T-helper 22 cell (primary cell): ENCODE results near the gene ROPN1L.
"Not testable (repeated sequence)": the region's sequence is repeated elsewhere in the genome, so short reads cannot be mapped to it uniquely, and the experiment has no call there.

Experiments used
- DNase-seq: peaks from one replicate; pipeline ENCODE4 v3.0.0-alpha.2; 2020; ENCODE audit warnings: low read depth

Gene ROPN1L

DNA sequence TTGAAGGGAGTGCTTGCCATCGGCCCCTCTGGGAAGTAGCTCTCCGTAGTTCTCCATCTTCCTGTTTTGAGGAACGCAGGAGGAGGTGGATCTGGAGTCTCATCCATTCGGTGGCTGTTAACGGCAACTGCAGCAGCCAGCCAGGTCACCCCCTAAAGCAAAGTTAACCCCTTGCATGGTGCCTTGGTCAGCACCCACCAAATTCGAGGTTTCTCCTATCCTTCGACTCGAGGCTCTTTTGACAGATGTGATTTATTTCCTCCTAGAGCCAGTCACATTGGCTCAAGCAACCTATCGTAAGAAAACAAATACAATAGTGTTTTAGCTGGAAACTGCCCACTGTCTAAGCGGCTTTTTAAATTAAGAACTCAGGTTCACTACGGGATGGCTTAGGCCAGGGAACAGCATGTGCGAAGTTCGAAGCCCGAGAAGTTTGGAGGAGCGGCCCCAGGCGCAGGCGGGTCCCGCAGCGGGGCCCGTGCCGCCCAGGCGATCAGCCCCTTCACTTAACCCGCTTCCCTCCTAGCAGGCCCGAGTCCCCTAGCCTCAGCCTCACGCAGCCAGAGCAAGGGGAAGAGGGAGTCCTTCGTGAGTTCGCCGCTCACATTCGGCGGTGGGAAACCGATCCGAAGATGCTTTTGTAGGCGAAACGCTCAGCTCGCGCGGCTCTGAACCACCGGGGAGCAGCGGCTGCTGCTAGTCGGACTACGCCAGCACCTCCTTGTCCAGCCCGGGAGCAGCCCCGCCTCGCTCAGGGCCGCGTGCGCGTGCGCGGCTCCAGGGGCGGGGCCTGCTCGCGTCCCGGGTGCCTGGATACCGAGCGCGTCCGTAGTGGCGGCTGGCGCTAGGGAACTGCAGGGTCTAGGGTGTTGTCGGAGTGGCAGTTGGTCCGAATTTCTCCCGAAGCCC is at the start of gene ROPN1L:
Gene ROPN1L, plus strand, starts transcription at position 797 of the 909 bp plus-strand sequence. CDS start 289 bp downstream, outside the sequence.
- DNase-seq: peak; percentile 63

DNA sequence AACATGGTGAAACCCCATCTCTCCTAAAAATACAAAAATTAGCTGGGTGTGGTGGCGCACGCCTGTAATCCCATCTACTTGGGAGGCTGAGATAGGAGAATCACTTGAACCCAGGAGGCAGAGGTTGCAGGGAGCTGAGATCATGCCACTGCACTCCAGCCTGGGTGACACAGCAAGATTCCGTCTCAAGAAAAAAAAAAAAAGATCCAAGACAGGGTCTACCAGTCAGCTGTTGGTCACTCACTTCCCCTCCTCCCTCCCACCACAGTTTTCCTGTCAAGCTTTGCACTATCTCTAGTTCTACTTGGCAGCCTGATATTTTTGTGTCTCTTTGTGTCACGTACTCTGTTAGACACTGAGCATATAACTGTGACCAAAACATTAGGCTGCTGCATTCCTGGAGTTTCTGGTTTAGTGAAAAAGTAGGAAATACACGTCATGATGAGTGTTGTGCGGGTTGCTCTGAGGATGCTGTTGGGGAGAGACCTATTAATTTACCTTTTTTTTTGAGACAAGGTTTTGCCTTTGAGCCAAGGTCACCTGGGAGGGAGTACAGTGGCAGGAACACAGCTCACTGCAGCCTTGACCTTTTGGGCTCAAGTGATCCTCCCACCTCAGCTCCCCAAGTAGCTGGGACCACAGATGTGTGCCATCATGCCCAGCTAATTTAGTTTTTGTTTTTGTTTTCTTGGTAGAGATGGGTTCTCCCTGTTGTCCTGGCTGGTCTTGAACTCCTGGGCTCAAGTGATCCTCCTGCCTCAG is 48.9 kb upstream of the ROPN1L start:
- DNase-seq: not testable (repeated sequence)

DNA sequence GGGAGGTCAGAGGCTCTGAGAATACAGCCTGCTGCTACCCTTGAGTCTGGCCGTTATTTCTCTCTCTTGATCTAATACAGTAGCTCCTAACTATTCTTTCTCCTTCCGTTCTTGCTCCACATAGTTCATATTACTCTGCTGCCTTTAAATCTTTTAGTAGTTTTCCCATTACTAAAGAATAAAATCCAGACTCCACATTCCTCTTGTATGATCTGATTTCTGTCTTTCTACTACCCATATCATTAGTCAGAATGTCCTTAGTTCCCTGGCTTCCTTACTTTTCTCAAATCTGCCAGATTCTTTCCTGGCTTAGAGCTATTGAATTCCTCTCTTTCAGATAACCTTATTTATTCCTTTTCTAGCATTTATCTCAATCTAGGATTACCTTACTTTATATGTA is 48.2 kb upstream of the ROPN1L start:
- no peak for DNase-seq

DNA sequence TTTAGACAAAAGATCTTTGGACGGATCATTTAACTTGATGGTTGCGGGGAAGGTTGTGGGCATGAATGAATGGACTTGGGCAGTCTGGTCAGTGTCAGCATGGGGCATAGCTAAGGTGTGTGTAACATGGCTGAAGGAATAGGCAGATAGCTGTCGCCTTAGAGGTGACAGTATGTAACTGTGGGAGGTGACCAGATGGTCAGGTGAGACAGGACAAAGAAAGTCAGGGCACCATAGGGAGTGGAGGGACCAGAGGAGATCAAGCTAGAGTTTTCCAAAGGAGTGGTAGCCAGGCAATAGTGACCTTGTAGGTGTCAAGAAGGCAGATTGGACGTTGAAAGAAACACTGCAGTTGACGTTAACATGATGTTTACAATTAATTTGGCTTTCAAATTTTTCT is 45.1 kb upstream of the ROPN1L start:
- DNase-seq: no peak

DNA sequence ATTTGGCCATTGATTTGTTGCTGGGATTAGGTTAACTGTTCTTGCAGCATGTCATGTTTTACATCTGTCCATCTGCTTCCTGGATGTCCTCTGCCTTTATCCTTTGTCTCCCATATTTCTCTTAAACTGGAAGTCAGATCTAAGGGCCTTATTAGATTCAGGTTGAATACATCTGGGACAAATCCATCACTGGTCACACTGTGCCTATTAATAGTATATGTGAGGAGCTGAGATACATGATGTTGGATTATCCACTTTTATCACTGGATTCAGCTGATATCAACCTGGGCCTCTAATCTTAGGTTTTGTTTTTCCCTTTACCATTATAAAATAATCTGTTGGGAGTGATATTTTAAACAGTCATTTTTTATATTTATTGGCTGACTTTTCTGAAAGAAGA is 41.8 kb upstream of the ROPN1L start:
- no peak for DNase-seq

DNA sequence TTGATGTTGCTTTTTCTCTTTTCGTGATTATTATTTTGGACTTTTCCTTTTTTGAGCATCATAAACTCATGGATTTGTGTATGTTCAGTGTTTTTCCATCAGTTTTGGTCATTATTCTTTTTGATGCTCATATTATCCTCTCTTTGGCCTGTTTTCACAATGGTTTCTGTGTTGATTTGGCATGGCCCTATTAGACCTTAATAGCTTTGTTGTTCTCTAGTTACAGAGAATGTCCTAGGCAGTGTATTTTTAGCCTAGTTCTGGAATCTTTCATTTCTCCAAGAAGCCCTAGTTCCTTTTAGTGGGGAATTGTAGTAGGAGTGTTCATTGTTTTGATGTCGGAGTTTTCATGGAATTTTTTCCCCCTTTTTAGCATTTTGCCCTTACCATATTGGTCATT is 41.3 kb upstream of the ROPN1L start:
- no peak for DNase-seq

DNA sequence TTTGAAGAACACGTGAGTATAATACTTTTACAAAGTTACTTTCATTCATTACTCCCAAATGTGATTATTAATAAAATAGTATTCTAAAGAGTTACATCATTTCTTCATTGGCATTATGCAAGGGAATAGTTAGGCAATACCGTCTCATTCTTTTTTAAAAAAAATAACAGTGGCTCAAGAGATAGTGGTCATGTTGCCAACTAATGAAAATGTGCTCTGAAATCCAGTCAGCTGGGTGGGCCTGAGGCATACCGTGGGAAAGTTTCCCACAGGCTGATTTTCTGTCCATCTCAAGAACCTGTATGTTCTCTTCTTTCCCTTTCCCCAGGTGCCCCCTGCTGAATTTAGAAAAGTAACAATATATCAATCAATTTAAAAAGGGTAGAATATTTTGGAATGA is 40.8 kb upstream of the ROPN1L start:
- DNase-seq: no peak

DNA sequence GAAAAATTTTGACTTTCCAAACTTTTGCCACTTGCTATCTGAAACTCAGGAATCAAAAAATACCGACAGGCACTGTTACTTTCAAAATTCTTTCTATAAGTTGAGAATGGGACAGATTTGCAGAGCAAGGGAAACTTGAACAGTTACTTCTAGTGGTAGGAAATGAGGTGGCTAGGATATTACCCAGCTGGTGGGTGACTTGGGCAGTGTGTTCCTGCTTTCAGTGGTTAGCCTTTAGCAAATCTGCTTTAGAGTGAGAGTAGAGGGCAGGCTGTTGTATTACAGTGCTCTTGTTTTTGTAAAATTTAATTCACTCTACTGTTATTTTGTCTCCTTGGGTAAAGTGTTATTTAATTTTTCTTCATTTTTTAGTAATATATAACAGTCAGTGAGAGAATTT is 40.2 kb upstream of the ROPN1L start:
- no peak for DNase-seq

DNA sequence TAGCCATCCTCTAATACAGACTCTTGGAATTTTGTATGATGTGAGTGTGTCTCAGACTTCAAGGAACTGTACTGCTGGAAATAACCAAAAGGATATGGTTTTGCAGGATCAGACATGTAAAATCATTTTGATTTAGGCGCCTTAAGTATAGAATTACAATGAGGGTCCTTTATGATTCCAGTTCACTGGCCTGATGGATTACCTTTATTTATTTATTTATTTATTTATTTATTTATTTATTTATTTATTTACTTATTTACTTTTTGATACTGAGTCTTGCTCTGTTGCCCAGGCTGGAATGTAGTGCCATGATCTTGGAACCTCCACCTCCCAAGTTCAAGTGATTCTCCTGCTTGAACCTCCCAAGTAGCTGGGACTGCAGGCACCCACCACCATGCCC is 37.9 kb upstream of the ROPN1L start:
- no peak for DNase-seq

DNA sequence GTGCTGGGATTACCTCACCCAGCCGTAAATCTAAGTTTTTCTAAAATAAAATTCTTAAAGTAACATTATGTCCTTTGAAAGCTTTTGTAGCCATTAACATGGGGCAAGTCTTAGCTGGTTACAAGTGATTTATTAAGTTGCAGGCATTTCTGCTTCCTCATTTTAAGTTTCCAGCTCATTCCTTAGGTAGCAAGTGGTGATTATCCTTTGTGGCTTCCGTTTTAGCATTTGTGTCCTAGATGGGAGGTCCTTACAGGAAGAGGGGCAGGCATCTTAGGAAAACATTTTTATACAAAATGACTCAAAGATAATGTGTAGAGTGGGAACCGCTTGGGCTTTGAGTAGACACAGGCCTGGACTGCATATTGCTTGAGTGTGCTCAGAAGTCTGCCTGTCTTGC is 35.0 kb upstream of the ROPN1L start:
- DNase-seq: no peak

DNA sequence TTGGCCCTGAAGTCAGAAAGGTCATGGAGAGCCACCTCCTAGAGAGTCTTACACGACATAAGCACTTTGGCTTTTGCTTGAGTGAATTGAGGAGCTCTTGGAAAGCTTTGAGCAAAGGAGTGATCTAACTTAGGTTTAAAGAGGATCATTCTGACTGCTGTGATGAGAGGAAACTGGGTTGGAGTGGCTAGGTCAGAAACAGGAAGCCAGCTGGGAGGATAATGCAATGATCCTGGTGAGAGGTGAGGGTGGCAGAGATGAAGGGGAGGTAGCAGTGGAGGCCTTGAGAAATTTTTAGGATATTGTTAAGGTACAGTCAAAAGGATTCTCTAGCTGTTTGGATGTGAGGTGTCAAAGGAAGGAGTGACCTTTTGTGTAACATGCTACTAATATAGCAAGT is 32.2 kb upstream of the ROPN1L start:
- DNase-seq: no peak

DNA sequence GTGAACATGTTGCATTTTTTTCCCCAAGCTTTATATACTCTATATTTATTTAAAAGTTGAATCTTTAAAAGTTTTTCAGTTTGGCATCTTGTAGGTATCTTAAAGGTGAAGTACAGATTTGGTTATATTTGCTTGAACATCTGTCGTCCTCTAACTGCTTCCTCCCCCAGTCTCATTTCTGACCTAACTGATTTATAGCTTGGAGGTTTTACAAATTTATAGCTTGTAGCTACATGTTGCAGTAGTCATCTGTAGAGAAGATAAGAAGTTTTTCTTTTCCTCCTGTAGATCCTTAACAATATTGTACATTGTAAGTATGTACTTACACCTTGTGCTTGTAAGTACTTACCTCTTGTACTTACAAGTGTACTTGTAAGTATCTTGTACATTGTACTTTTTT is 31.0 kb upstream of the ROPN1L start:
- DNase-seq: no peak

DNA sequence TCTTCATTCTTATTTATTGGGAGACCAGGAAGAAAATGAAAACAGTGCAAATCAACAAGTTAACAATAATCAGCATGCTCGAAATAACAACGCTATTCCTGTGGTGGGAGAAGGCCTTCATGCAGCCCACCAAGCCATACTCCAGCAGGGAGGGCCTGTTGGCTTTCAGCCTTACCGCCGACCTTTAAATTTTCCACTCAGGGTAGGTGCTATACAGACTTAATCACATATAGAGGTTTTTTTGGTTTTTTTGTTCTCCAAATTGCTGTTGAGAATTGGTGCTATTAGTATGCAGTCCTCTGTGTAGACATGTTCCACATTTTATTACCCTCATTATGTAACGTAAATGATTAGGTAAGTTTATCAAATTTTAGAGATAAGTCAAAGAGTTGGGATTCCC is 30.3 kb upstream of the ROPN1L start:
- no peak for DNase-seq

DNA sequence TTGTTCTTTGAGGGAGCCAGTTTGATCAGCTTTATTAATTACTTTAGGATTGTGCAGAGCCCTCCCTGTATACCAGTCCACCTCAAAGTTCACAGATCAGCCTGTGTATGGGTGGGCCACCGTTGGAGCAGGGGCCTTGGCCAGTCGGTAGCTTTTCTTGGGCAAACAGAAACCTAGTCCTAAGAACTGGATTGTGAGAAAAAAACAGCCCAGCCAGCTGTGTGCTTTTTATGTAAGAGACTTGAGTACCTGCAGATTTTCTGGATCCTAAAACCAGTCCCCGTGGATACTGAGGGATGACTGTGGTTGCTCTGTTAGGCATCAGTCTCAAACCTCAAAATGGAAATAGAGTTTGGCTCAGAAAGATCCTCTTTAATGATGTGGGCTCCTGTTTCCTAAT is 24.8 kb upstream of the ROPN1L start:
- no peak for DNase-seq

DNA sequence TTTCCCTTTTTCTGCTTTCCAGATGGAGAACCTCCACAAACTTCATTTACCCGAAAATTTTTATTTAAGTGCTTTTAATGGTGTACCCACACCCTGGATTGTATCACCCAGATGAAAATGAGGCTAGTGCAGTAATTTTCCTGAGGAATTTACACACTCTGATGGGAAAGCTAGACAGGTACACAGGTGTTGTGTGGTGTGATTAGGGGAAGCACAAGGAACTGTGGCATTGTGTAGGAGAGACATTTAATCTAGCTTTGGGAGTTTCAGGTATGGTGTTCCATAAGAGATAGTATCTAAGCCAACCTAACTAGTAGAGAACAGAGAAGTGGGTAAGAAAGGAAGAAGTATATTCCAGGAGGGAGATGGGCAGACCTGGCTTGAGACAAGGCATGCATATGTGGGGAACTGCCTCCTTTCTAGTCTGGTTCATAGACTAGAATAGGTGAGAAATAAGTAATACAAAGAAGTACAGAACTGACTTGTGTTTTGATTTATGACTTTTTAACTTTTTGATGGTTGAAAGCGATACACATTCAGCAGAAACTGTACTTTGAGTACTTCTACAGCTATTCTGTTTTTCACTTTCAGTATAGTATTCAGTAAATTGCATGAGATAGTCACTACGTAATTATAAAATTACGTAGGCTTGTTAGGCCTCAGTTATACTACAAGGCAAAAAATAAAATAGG is 22.9 kb upstream of the ROPN1L start:
- DNase-seq: no peak

DNA sequence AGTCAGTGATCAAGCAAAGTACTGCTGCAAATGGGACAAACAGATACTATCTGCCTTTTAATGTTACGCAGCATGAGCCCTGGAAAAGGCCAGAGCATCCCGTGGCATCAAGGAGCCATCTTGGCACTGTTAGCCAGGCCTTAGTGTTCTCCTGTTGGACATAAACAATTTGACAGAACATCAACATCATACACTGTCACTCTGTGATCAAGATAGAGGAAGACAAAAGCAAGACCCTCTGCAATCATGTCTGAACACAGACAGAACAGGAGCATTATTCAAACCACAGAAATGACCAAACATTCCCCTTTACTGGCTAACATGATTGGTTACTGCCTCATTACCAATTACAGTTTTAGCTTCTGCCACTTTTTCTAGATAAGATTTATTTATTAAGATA is 21.2 kb upstream of the ROPN1L start:
- no peak for DNase-seq

DNA sequence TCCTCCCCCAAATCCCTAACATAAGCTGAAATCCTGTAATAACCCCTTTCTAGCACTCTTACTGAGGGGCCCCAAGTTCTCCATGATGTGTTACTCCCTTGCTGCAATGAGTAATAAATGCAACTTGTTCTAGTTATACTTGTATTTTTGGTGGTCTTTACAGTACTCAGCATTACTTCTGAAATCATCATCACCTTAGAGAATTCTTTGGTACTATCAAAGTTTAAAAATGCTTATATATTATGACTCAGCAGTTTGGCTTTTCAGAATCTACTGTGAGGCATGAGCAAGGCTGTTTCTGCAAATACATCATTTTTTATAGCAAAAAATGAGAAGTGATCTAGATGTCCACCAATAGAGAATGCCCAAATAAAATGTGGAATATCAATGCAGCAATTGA is 20.7 kb upstream of the ROPN1L start:
- DNase-seq: no peak

DNA sequence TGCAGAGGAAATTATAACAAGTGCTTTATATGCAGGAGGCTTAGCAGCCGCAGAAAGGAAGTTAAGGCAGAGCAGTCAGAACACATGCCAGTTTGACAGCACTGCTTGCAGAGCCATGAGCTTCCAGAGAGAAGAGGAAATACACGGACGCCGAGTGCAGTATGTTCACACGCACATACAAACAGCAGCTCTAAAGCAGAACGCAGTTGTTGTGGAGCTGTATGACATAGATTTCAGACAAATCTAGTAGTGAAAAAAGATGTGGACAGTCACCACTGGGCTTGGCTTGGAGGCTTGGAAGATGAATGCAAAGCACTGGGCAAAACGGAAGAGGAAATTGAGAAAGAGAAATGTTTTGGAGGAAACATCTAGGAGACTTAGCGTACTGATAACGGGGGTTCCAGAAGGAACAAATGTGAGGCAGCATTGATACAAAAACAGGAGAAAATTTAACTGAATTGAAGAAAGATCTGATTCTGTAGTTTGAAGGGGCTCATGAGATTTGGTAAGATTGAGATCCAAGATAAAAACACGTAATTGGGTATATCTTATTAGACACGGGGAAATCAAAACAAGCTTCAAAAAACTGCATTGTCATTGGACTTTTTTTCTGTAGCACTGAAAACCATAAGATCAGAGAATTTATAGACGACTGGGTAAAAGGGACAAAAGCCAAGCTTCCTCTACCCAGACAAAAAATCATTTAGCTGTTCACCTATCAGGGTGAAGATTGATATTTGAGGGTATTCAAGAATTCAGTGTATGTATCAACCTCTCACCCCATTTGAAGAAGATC is 19.6 kb upstream of the ROPN1L start:
- no peak for DNase-seq

DNA sequence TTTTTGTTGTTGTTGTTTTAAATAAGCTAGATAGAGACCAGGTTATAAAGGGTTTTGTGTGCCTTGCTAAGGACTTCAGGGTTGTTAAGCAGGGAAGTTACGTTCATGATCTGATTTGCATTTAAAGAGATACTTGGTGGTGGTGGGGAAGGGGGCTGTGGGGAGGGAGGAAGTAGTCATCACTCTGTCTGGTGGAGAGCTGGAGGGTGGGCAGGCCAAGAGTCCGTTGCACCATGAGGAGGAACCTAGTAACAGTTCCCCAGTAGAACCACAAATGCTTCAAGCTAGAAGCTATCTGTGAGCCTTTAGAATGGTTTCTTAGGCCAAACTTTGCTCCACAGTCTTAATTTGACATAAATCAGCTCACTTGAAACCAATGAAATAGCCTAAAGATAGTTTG is 18.7 kb upstream of the ROPN1L start:
- DNase-seq: no peak

DNA sequence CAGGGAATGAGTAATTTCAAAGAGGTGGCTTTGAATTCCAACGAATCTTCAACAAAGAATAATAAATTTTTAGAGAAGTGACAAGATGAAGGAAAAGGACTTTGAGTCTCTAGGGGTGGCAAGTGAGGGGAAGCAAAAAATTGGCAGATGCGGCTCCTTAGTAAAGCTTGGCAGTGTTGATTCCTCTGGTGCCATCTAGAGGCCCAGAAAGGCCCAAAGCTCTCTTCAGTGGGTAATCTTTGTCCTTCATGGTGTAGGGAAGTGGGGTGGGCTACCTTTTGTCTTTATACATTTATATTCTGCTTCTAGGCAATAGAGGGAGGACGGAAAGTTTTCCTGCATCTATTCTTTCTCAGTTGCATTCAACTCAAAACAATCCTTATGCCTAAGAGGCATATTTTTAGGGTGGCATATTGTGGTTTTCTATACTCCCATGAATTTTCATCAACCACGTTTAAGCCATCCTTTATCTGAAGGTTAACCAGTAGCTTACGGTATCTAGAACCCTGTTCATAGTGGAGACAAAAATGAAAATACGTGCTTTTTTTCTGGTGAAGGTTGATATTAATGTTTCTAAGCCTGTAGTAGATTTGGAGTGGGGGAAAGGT is 17.5 kb upstream of the ROPN1L start:
- no peak for DNase-seq

DNA sequence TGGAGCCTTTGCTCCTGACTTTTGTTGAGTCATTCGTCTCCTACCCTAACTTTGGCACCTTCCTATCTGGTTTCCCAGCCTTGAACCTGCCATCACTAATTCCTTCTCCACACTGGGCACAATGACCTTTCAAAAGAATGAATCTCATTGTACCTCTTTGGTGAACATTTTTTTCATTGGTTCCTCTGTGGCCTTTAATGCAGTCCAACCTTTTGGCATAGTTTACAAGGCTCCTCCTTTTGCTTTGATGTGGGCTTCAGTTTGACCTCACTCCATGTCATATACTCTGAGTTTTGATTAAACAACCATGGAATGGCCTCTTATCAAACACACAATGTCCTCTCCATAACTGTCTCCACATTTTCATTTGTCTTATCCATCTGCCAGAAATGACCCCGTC is 14.5 kb upstream of the ROPN1L start:
- DNase-seq: no peak

DNA sequence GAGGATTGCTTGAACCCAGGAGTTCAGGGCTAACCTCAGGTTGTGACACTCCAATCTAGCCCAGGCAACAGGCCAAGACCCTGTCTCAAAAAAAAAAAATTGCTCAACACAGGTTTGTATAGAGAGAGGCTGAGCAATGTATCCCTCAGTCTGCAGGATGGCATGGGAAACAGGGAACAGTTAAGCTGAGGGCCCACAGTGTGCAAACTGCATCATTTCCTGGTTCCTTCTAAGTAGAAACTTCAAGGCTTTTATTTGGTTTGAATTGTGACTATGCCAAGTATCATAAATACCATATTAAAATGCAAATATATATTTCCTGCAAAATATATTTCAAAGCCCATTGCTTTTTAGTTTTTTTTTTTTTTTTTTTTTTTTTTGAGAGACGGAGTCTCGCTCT is 13.7 kb upstream of the ROPN1L start:
- DNase-seq: no peak
